Spleen (tissue), 7 donors: Measurements from ENCODE around the gene BORCS8.

Experiments
- CTCF ChIP-seq, 11 experiments: fragments of 200-600 bp in 7 of 11; fragments of 450-650 bp in 4 of 11; sonication (generic) in 4 of 11; IDR thresholded peaks in 8 of 11; conservative IDR thresholded peaks in 3 of 11; 1 replicate in 7 of 11; 2 replicates in 4 of 11; pipeline versions ENCODE4 v1.4.0 to v1.8.0; 2016 to 2021; ENCODE audit warnings: antibody characterized with exemption in 11 of 11, inconsistent platforms in 4 of 11, mild to moderate bottlenecking in 1 of 11
- POLR2A ChIP-seq, 3 donors: fragments of 450-650 bp; IDR thresholded peaks; one replicate each; pipeline ENCODE4 v1.5.1; 2017; ENCODE audit warnings: antibody characterized with exemption in 3 of 3, mild to moderate bottlenecking in 1 of 3
- donor health status: DM: no; HTN: no; CAD: no; lungs with moderate emphysema.
- donor health status: DM: no; HTN: no; CAD: no.
- donor health status: DM: no; HTN: no; CAD: no.

- TF ChIP-seq CTCF (IDR thresholded peaks at IDR 0.05 in 8 of 11, conservative IDR thresholded peaks at IDR 0.05 in 3 of 11) = no peak
- TF ChIP-seq POLR2A (IDR thresholded peaks at IDR 0.05) = no peak
These were observed 39.0 kb upstream of the BORCS8 start for GRCh38 chr19:19230999-19231398.
